Activated CD4-positive, alpha-beta T cell treated with anti-CD3 and anti-CD28 coated beads, Interleukin-2, amount 10 ng/mL, durations not matched to agents 7 days and 5 days (primary cell): ENCODE data around the gene SELENOI. TPM values are rescaled to one million over a fixed set of nuclear protein-coding genes. Genes with fewer than 3 reads are reported as not detected.

Experiments used
- CTCF ChIA-PET: fragments of 350-600 bp; sonication (Branson Sonifier 250); formaldehyde crosslinking; loops from one replicate; lab custom pipeline; 2021; ENCODE audit warnings: antibody characterized with exemption; lab: Charles Lee
- POLR2A ChIA-PET: fragments of 350-600 bp; sonication (Branson Sonifier 250); formaldehyde crosslinking; loops from one replicate; lab custom pipeline; 2021; ENCODE audit warnings: antibody characterized with exemption; lab: Charles Lee
- DNase-seq: peaks from one replicate; pipeline ENCODE4 v3.0.0-alpha.2; 2020
- H3K27ac Mint-ChIP-seq: one replicate; pipeline ENCODE4 v1.8.0; 2021; ENCODE audit warnings: mild to moderate bottlenecking, moderate library complexity, mixed read lengths
- H3K27me3 Mint-ChIP-seq: one replicate; pipeline ENCODE4 v1.8.0; 2021; ENCODE audit warnings: mixed read lengths
- H3K36me3 Mint-ChIP-seq: one replicate; pipeline ENCODE4 v1.8.0; 2021; ENCODE audit warnings: low read depth, mixed read lengths
- H3K4me1 Mint-ChIP-seq: one replicate; pipeline ENCODE4 v1.8.0; 2021; ENCODE audit warnings: mixed read lengths
- H3K4me3 Mint-ChIP-seq: one replicate; pipeline ENCODE4 v1.8.0; 2021; ENCODE audit warnings: mild to moderate bottlenecking, moderate library complexity, mixed read lengths
- H3K9me3 Mint-ChIP-seq: one replicate; pipeline ENCODE4 v1.8.0; 2021; ENCODE audit warnings: mixed read lengths
- total RNA-seq, 2 experiments: library from RNA; stranded (reverse); gene quantifications; one replicate each; pipeline ENCODE4 v1.2.3, GENCODE V29; 2021

Gene SELENOI
- total RNA-seq, 2 experiments from 2014 or later: 26.9 to 29.7 TPM

- H3K27me3 Mint-ChIP-seq: peaks cover 14% of the 10 kb centered on the region
- H3K27ac Mint-ChIP-seq: no peak overlapping the region
- H3K4me1 Mint-ChIP-seq: no peaks in the 10 kb centered on the region
- no peak for DNase-seq
- H3K36me3 Mint-ChIP-seq: no peaks in the 10 kb centered on the region
- ChIA-PET CTCF (no interaction called here), POLR2A (no interaction called here)
- no peaks in the 10 kb centered on the region for H3K9me3 Mint-ChIP-seq
- H3K4me3 Mint-ChIP-seq: no peak overlapping the region
Observed at GRCh38 chr2:26429779-26430578, 84.0 kb downstream of the SELENOI start.

GRCh38 chr2:26430826-26431225 lies 84.9 kb downstream of the SELENOI start:
- Mint-ChIP-seq H3K36me3 (no peaks in the 10 kb centered on the region), H3K27ac (no peak overlapping the region), H3K9me3 (no peaks in the 10 kb centered on the region), H3K4me1 (no peaks in the 10 kb centered on the region), H3K4me3 (no peak overlapping the region), H3K27me3 (peaks cover 11% of the 10 kb centered on the region)
- ChIA-PET CTCF (interaction anchor here (1.0 kb wide), 1 partner anchor 13 kb away, joined by 5 read pairs; no protein-coding TSS in a partner anchor), POLR2A (no interaction called here)
- no peak for DNase-seq

GRCh38 chr2:26432363-26432762 lies 86.4 kb downstream of the SELENOI start:
- CTCF ChIA-PET: no interaction called here
- H3K4me1 Mint-ChIP-seq: no peaks in the 10 kb centered on the region

GRCh38 chr2:26432859-26433258 lies 86.9 kb downstream of the SELENOI start:
- CTCF ChIA-PET: no interaction called here
- DNase-seq: no peak
- H3K9me3 Mint-ChIP-seq: no peaks in the 10 kb centered on the region
- no peaks in the 10 kb centered on the region for H3K4me1 Mint-ChIP-seq
- H3K27ac Mint-ChIP-seq: no peak overlapping the region
- H3K36me3 Mint-ChIP-seq: no peaks in the 10 kb centered on the region
- no peak overlapping the region for H3K4me3 Mint-ChIP-seq
- POLR2A ChIA-PET: no interaction called here
- H3K27me3 Mint-ChIP-seq: peaks cover 11% of the 10 kb centered on the region

More at GRCh38 chr2:26432363-26432762, 86.4 kb downstream of the SELENOI start:
- Mint-ChIP-seq H3K27ac (no peak overlapping the region), H3K4me3 (no peak overlapping the region), H3K9me3 (no peaks in the 10 kb centered on the region), H3K27me3 (peaks cover 11% of the 10 kb centered on the region), H3K36me3 (no peaks in the 10 kb centered on the region)
- POLR2A ChIA-PET: no interaction called here
- DNase-seq: no peak

- Mint-ChIP-seq H3K4me3 (no peak overlapping the region), H3K27ac (no peak overlapping the region), H3K4me1 (no peaks in the 10 kb centered on the region), H3K36me3 (no peaks in the 10 kb centered on the region), H3K9me3 (no peaks in the 10 kb centered on the region), H3K27me3 (peaks cover 19% of the 10 kb centered on the region)
- CTCF ChIA-PET: no interaction called here
- no peak for DNase-seq
- POLR2A ChIA-PET: no interaction called here
Observed at GRCh38 chr2:26435106-26435505, 89.2 kb downstream of the SELENOI start.

GRCh38 chr2:26438526-26438925 lies 92.6 kb downstream of the SELENOI start:
- H3K36me3 Mint-ChIP-seq: no peaks in the 10 kb centered on the region
- POLR2A ChIA-PET: no interaction called here
- H3K27ac Mint-ChIP-seq: no peak overlapping the region
- H3K27me3 Mint-ChIP-seq: peaks cover 12% of the 10 kb centered on the region
- CTCF ChIA-PET: no interaction called here
- H3K9me3 Mint-ChIP-seq: no peaks in the 10 kb centered on the region
- no peak for DNase-seq
- H3K4me1 Mint-ChIP-seq: no peaks in the 10 kb centered on the region
- H3K4me3 Mint-ChIP-seq: no peak overlapping the region

GRCh38 chr2:26438926-26439325 lies 93.0 kb downstream of the SELENOI start:
- Mint-ChIP-seq H3K27ac (no peak overlapping the region), H3K27me3 (peaks cover 10% of the 10 kb centered on the region), H3K4me1 (no peaks in the 10 kb centered on the region), H3K4me3 (no peak overlapping the region), H3K9me3 (no peaks in the 10 kb centered on the region), H3K36me3 (no peaks in the 10 kb centered on the region)
- ChIA-PET POLR2A (no interaction called here), CTCF (no interaction called here)
- DNase-seq: no peak

GRCh38 chr2:26442301-26442700 lies 96.4 kb downstream of the SELENOI start:
- H3K4me1 Mint-ChIP-seq: no peaks in the 10 kb centered on the region
- CTCF ChIA-PET: interaction anchor here (0.7 kb wide), 2 partner anchors 28 to 115 kb away, joined by 3 read pairs; no protein-coding TSS in a partner anchor
- H3K4me3 Mint-ChIP-seq: no peak overlapping the region
- peaks cover 10% of the 10 kb centered on the region for H3K27me3 Mint-ChIP-seq
- H3K36me3 Mint-ChIP-seq: no peaks in the 10 kb centered on the region
- POLR2A ChIA-PET: no interaction called here
- DNase-seq: no peak
- H3K27ac Mint-ChIP-seq: no peak overlapping the region
- H3K9me3 Mint-ChIP-seq: no peaks in the 10 kb centered on the region

GRCh38 chr2:26442707-26443106 lies 96.8 kb downstream of the SELENOI start:
- CTCF ChIA-PET: interaction anchor here (0.7 kb wide), 2 partner anchors 27 to 116 kb away, joined by 3 read pairs; no protein-coding TSS in a partner anchor
- H3K27ac Mint-ChIP-seq: no peak overlapping the region
- H3K4me1 Mint-ChIP-seq: no peaks in the 10 kb centered on the region
- POLR2A ChIA-PET: no interaction called here
- no peak overlapping the region for H3K4me3 Mint-ChIP-seq
- no peaks in the 10 kb centered on the region for H3K36me3 Mint-ChIP-seq
- peaks cover 10% of the 10 kb centered on the region for H3K27me3 Mint-ChIP-seq
- DNase-seq: no peak
- H3K9me3 Mint-ChIP-seq: no peaks in the 10 kb centered on the region

- ChIA-PET CTCF (interaction anchor here (0.5 to 1.7 kb wide), 2 partner anchors 13 to 156 kb away, joined by 3 to 5 read pairs; no protein-coding TSS in a partner anchor), POLR2A (no interaction called here)
- DNase-seq: no peak
- no peaks in the 10 kb centered on the region for H3K4me1 Mint-ChIP-seq
- H3K4me3 Mint-ChIP-seq: no peak overlapping the region
- H3K27ac Mint-ChIP-seq: no peak overlapping the region
- peaks cover 4% of the 10 kb centered on the region for H3K27me3 Mint-ChIP-seq
- no peaks in the 10 kb centered on the region for H3K9me3 Mint-ChIP-seq
- no peaks in the 10 kb centered on the region for H3K36me3 Mint-ChIP-seq
Observed at GRCh38 chr2:26444236-26444635, 98.3 kb downstream of the SELENOI start.

Other genes starting within 250 kb of the SELENOI start
- 1 to 10 TPM; 2.9 to 3.5 TPM for gene GAREM2, start 173.1 kb upstream of the SELENOI start, total RNA-seq
- 100 to 1,000 TPM; 117 to 124 TPM for gene HADHA, start 101.5 kb upstream of the SELENOI start, total RNA-seq
- gene HADHB, start 101.2 kb upstream of the SELENOI start, total RNA-seq: 10 to 100 TPM; 65.2 to 72.7 TPM
- gene ADGRF3, start 646 bp downstream of the SELENOI start, total RNA-seq: 1 to 10 TPM; 6.5 to 7.4 TPM
- gene DRC1, start 55.8 kb downstream of the SELENOI start, total RNA-seq: not detected
- gene OTOF, start 132.0 kb downstream of the SELENOI start, total RNA-seq: 10 to 100 TPM; 11.7 to 12.3 TPM